Measurements from ENCODE around the gene SORCS1.

SORCS1 gene

DNA sequence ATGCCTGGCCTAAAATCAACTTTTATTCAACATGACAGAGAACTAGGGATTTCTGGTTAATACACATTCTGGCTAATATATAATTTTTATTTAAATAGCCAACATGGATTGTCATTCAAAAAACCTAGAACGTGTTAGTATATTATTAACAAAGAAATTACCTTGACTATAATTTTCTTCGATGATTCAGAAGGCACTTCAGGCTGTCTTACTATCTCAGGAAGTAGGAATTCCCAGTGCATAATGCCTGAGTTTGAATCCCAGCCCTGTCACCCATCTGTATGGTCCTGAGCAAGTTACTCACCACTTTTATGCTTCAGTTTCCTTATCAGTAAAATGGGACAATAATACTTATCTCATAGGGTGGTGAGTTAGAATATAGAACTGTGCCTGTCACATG, 106.2 kb downstream of the SORCS1 start:
- TF ChIP-seq, protein P1, sequence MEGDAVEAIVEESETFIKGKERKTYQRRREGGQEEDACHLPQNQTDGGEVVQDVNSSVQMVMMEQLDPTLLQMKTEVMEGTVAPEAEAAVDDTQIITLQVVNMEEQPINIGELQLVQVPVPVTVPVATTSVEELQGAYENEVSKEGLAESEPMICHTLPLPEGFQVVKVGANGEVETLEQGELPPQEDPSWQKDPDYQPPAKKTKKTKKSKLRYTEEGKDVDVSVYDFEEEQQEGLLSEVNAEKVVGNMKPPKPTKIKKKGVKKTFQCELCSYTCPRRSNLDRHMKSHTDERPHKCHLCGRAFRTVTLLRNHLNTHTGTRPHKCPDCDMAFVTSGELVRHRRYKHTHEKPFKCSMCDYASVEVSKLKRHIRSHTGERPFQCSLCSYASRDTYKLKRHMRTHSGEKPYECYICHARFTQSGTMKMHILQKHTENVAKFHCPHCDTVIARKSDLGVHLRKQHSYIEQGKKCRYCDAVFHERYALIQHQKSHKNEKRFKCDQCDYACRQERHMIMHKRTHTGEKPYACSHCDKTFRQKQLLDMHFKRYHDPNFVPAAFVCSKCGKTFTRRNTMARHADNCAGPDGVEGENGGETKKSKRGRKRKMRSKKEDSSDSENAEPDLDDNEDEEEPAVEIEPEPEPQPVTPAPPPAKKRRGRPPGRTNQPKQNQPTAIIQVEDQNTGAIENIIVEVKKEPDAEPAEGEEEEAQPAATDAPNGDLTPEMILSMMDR (IDR thresholded peaks at IDR 0.05; ENCODE audit: low read depth, low read length): no peak
- no peak overlapping the region for H3K4me3 ChIP-seq (replicated peaks in 1 of 2; ENCODE audit: low read depth in 2 of 2, low read length in 2 of 2)
- DNase-seq (ENCODE audit: low read depth in 2 of 2): no peak

DNA sequence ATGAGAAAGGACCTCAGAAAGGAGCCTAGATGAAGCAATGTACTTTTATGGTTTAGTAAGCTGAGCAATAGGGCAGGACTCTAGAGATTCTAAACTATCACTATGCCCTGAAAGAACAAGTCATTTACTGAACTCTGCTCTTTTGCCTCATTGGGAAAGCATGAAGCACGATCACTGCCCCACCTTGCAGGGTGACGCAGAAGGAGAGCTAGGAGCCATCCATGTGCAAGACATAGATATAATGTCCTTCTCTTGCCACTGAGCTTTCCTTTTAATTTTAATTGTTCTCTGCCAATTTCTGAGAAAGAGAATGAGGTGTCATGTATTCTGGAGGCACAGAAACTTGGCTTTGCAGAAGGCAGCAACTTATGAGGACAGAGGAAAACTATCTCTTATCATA, 108.3 kb downstream of the SORCS1 start:
- no peak overlapping the region for H3K4me3 ChIP-seq (replicated peaks in 1 of 2; ENCODE audit: low read depth in 2 of 2, low read length in 2 of 2)
- DNase-seq (ENCODE audit: low read depth in 2 of 2): no peak
- TF ChIP-seq, protein P1 (IDR thresholded peaks at IDR 0.05; ENCODE audit: low read depth, low read length): no peak

DNA sequence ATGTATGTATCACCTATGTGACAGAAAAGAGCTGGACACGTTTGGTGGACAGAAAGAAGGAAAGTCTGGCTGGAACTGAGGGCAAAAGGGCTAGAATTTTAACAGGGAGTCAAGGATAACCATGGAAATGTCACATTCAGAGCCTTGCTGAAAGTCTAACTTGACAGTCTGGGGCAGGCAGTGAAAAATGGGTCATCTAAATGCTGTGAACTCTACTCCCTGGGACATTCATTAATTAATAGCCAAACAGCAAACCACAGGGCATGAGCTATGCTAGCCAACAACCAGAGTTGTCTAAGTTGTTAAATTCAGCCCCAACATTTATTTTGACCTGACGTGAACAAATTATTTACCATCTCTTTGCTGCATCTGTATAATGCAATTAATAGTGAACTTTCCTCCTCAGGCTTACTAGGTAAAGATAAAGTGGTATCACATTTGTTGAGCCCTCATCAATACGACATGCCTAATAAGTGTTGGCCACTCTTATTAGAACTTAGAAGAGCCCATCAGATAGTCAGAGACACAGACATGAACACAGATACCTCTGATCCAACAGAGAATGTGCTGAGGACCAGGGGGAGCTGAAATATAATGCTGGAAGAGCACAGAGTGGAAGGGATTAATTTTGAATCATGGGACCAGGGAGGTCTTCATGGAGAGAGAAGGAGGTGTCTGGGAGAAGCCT, 109.9 kb downstream of the SORCS1 start:
- DNase-seq (ENCODE audit: low read depth in 2 of 2): no peak
- TF ChIP-seq, protein P1 (IDR thresholded peaks at IDR 0.05; ENCODE audit: low read depth, low read length): no peak
- no peak overlapping the region for H3K4me3 ChIP-seq (replicated peaks in 1 of 2; ENCODE audit: low read depth in 2 of 2, low read length in 2 of 2)

DNA sequence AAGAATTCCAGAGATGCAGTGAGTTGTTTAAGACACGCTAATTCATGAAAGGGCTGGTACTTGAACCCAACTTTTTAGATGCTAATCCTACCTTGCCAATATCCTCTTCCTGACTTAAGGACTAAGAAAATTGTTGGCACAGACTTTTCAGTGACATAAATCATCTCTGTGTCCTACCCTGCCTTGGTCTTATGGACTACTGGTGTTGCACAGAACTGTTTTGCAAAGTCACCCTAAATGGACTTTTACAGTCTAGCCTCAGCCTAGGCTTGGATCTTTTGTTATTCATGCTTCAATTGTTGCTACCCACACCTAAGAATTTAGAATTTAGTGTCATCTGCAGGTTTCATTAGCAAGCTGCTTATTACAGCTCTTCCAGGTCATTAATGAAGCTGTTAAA, 112.7 kb downstream of the SORCS1 start:
- no peak overlapping the region for H3K4me3 ChIP-seq (replicated peaks in 1 of 2; ENCODE audit: low read depth in 2 of 2, low read length in 2 of 2)
- DNase-seq (ENCODE audit: low read depth in 2 of 2): no peak
- TF ChIP-seq, protein P1 (IDR thresholded peaks at IDR 0.05; ENCODE audit: low read depth, low read length): no peak

DNA sequence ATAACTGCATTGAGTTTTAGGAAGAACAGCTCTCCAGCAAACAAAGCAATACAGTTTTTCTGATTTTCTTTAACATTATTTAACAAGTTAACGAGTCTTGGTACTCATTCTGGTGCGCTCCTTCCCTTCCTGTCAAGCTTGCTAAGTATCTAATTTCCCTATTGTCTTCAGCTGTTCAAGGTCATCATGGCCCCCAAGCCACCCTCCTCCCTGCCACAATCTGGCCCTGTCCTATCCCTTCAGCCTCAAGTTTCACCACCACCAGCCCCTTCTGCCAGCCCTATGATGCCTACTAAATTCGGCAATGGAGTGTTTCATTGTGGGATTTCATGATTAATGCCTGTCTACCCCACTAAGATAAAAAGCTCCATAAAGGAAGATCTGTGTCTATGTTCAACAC, 121.0 kb downstream of the SORCS1 start:
- TF ChIP-seq, protein P1 (IDR thresholded peaks at IDR 0.05; ENCODE audit: low read depth, low read length): no peak
- no peak for DNase-seq (ENCODE audit: low read depth in 2 of 2)
- H3K4me3 ChIP-seq (replicated peaks in 1 of 2; ENCODE audit: low read depth in 2 of 2, low read length in 2 of 2): no peak overlapping the region

DNA sequence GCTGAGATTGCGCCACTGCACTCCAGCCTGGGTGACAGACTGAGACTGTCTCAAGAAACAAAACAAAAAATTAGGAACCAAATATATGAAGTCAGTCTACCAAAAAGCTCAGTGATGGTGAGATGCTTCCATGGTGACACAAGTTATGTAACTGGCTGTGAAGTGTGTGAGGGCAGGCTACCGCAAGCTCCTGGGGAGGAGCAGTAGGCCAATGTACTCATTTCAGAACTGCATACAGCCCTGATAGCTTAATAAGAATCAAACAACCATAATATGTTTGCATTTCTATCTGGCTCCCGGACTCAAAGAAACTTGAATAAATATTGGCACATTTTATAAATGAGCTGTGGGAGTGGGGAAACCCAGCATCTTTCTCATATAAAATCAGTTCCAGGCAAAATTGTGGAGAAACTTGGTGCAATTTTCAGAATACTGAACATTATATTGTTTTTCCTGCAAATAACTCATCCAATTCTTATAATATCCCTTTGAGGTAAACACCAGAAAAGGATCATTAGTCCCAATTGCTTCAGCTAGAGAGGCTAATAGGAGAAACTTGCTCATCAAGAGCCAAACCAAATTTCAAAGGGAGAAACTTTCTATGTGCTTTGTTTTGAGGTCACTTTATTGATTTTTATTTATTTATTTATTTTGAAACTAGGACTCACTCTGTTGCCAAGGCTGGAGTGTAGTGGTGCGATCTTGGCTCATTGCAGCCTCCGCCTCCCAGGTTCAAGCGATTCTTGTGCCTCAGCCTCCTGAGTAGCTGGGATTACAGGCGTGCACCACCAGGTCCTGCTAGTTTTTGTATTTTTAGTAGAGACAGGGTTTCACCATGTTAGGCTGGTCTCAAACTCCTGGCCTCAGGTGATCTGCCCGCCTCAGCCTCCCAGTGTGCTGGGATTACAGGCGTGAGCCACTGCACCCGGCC, 127.0 kb downstream of the SORCS1 start:
- no peak for DNase-seq (ENCODE audit: low read depth in 2 of 2)
- no peak overlapping the region for H3K4me3 ChIP-seq (replicated peaks in 1 of 2; ENCODE audit: low read depth in 2 of 2, low read length in 2 of 2)
- TF ChIP-seq, protein P1 (IDR thresholded peaks at IDR 0.05; ENCODE audit: low read depth, low read length): no peak
